Heart left ventricle (tissue), 13 donors: ENCODE results near the gene KLHDC7B.

ENCODE experiments used
- POLR2A ChIP-seq, 2 donors: fragments of 450-650 bp; IDR thresholded peaks; one replicate each; pipeline ENCODE4 v1.6.1; 2017; ENCODE audit warnings: antibody characterized with exemption in 2 of 2, mild to moderate bottlenecking in 2 of 2, moderate library complexity in 2 of 2
- TF ChIP-seq, protein P1 (sequence below), 12 donors: fragments of 200-600 bp; sonication (generic) in 4 of 12; IDR thresholded peaks; one replicate each; pipeline versions ENCODE4 v1.5.0 to v1.8.0; 2018 to 2022; ENCODE audit warnings: antibody characterized with exemption in 12 of 12, mild to moderate bottlenecking in 5 of 12
- donor health status: ischemic (EF 13 %, LVEDD 7.1; RV severe dilation, severe dysfunction).
- donor health status: DM: no; HTN: yes; CAD: no.
- donor health status: DM: no; HTN: no; CAD: no.
- donor health status: ischemic (EF 25% LVEDD 6.9; RV normal size, moderate dysfunction).
- donor health status: ischemic (EF 25% LVEDD 5.7; RV mildly dilated, moderate dysfunction).
- donor health status: ischemic (EF 35%, LVEDD 5.7; RV mildly dilated, moderate dysfunction).
- donor health status: nonischemic (EF 11% LVEDD 7.7; RV severe dilation, severe dysfunction).
- donor health status: DM: yes; HTN: yes; CAD: no.
- donor health status: PGD.
- donor health status: ischemic (EF 29% LVEDD 5.4; RV normal size, mild dysfunction).
- donor health status: nonischemic (EF 23%, LVEDD 6.1; RV moderate dilation, normal function).

GRCh38 chr22:50522208-50522805 lies 23.4 kb upstream of the KLHDC7B start:
- TF ChIP-seq, protein P1, sequence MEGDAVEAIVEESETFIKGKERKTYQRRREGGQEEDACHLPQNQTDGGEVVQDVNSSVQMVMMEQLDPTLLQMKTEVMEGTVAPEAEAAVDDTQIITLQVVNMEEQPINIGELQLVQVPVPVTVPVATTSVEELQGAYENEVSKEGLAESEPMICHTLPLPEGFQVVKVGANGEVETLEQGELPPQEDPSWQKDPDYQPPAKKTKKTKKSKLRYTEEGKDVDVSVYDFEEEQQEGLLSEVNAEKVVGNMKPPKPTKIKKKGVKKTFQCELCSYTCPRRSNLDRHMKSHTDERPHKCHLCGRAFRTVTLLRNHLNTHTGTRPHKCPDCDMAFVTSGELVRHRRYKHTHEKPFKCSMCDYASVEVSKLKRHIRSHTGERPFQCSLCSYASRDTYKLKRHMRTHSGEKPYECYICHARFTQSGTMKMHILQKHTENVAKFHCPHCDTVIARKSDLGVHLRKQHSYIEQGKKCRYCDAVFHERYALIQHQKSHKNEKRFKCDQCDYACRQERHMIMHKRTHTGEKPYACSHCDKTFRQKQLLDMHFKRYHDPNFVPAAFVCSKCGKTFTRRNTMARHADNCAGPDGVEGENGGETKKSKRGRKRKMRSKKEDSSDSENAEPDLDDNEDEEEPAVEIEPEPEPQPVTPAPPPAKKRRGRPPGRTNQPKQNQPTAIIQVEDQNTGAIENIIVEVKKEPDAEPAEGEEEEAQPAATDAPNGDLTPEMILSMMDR (IDR thresholded peaks at IDR 0.05): no peak
- no peak for TF ChIP-seq POLR2A (IDR thresholded peaks at IDR 0.05)
